ENCODE measurements around the gene SHPK.

The SHPK gene

DNA sequence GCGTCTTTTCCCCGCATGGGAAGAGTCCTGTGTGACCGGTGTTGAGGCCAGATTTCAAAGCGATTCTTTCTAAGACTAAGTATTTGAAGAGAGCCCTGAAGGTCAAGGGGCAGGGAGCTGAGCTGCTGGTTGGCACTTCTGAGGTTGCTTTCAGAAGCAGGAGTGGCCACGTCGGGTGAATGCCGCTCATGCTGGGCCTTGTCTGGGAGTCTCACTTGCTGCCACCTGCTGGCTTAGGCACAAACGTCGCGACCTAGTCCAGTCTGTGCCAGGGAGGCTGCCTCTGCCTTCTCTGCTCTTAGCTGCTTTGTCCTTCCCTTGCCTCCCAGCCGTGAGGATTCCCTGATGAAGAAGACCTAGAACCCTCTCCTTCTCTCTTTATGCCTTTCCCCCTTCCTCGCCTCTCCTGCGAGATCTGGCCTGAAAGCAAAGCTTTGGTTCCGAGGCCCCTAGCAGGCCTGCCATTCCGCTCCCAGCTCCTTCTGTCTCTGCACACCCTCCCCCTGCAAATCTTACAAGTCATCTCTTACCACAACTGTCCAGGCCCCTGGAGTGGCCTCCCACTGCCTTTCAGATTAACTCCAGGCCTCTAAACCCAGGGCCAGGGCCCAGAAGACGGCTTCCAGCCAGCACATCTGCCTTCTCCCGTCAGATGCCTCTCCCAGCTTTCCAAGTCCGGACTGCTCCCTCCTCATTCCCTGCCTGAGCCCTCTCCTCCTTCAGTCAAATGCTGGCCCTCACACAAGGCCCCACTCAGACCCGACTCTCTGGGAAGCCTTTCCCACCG lies 11.9 kb upstream of the SHPK start:
- CTCF ChIA-PET: interaction anchor here (0.7 to 3.2 kb wide), 16 partner anchors 9 to 834 kb away, joined by 3 to 30 read pairs (median 4); partner anchors contain the start of genes CTNS and SHPK
- Histone ChIP-seq H3K4me1 (ENCODE audit: control insufficient read depth, insufficient read depth, low read length) (no peaks in the 10 kb centered on the region), H3K27ac (ENCODE audit: extremely low read depth, low read depth, low read length) (no peak overlapping the region), H3K9me3 (ENCODE audit: control insufficient read depth, insufficient read depth, low read depth, low read length) (no peaks in the 10 kb centered on the region), H3K36me3 (ENCODE audit: control insufficient read depth in 2 of 2, insufficient read depth in 1 of 2, low read length in 2 of 2) (peaks cover 6 to 38% of the 10 kb centered on the region in 2 experiments; a peak in 2 of 3 replicates), H3K4me3 (ENCODE audit: low read depth, low read length) (no peak overlapping the region)
- TF ChIP-seq ZNF16 (tag by site-specific recombination; IDR thresholded peaks at IDR 0.05; ENCODE audit: low read depth) (no peak), ZNF654 (tag by site-specific recombination; IDR thresholded peaks at IDR 0.05; ENCODE audit: low read depth) (peak; percentile 16; the same call in 1 of the 2 replicates), ZNF121 (tag by site-specific recombination; IDR thresholded peaks at IDR 0.05) (no peak), ZNF341 (tag by site-specific recombination; IDR thresholded peaks at IDR 0.05; ENCODE audit: low read depth) (peak; percentile 63; the same call in 1 of the 2 replicates)
- TF ChIP-seq, protein P1, sequence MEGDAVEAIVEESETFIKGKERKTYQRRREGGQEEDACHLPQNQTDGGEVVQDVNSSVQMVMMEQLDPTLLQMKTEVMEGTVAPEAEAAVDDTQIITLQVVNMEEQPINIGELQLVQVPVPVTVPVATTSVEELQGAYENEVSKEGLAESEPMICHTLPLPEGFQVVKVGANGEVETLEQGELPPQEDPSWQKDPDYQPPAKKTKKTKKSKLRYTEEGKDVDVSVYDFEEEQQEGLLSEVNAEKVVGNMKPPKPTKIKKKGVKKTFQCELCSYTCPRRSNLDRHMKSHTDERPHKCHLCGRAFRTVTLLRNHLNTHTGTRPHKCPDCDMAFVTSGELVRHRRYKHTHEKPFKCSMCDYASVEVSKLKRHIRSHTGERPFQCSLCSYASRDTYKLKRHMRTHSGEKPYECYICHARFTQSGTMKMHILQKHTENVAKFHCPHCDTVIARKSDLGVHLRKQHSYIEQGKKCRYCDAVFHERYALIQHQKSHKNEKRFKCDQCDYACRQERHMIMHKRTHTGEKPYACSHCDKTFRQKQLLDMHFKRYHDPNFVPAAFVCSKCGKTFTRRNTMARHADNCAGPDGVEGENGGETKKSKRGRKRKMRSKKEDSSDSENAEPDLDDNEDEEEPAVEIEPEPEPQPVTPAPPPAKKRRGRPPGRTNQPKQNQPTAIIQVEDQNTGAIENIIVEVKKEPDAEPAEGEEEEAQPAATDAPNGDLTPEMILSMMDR (tag by site-specific recombination; IDR thresholded peaks at IDR 0.05): peak; percentile 78
- POLR2A ChIA-PET: interaction anchor here (0.8 to 5.8 kb wide), 2 partner anchors 12 to 20 kb away, joined by 3 to 33 read pairs; partner anchors contain the start of genes CTNS, SHPK and TAX1BP3

DNA sequence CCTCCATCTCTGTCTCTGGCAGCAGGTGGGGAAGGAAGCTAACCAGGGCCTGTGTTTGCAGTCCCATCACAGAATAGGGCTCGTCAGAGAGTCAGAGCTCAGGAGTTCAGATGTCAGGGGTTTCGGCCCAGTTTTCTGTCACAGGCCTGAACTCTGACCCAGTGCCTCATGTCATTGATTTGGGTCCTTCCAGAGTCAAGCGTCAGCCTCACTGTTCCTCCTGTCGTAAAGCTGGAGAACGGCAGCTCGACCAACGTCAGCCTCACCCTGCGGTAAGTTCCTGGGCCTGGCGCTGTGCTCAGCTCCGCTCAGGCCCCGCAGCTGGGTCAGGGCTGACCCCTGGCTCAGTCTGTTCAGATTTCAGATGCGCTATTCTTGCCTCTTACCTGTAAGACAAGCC lies 11.2 kb upstream of the SHPK start:
- Histone ChIP-seq H3K27ac (ENCODE audit: extremely low read depth, low read depth, low read length) (no peak overlapping the region), H3K9me3 (ENCODE audit: control insufficient read depth, insufficient read depth, low read depth, low read length) (no peaks in the 10 kb centered on the region), H3K4me1 (ENCODE audit: control insufficient read depth, insufficient read depth, low read length) (no peaks in the 10 kb centered on the region), H3K36me3 (ENCODE audit: control insufficient read depth in 2 of 2, insufficient read depth in 1 of 2, low read length in 2 of 2) (peaks cover 6 to 41% of the 10 kb centered on the region in 2 experiments; a peak in 2 of 3 replicates), H3K4me3 (ENCODE audit: low read depth, low read length) (no peak overlapping the region)
- ChIA-PET CTCF (interaction anchor here (0.6 to 3.2 kb wide), 11 partner anchors 8 to 822 kb away, joined by 3 to 30 read pairs (median 4); partner anchors contain the start of genes CTNS and SHPK), POLR2A (interaction anchor here (0.8 to 5.8 kb wide), 2 partner anchors 11 to 21 kb away, joined by 3 to 33 read pairs; partner anchors contain the start of genes CTNS, SHPK and TAX1BP3)
- TF ChIP-seq ZNF629 (tag by site-specific recombination; IDR thresholded peaks at IDR 0.05): no peak
- no peak for TF ChIP-seq GLIS1 (tag by site-specific recombination; IDR thresholded peaks at IDR 0.05)
- no peak for TF ChIP-seq ZNF747 (tag by site-specific recombination; IDR thresholded peaks at IDR 0.05)
- TF ChIP-seq ZNF660 (tag by site-specific recombination; IDR thresholded peaks at IDR 0.05): no peak
- no peak for TF ChIP-seq ZNF350 (tag by site-specific recombination; IDR thresholded peaks at IDR 0.05)
- no peak for TF ChIP-seq ZBTB7A (tag by site-specific recombination; IDR thresholded peaks at IDR 0.05; ENCODE audit: low read depth)
- no peak for TF ChIP-seq ZNF391 (tag by site-specific recombination; IDR thresholded peaks at IDR 0.05; ENCODE audit: borderline replicate concordance, low read depth)
- no peak for TF ChIP-seq ZNF311 (tag by site-specific recombination; IDR thresholded peaks at IDR 0.05; ENCODE audit: borderline replicate concordance)
- TF ChIP-seq SALL2 (tag by site-specific recombination; IDR thresholded peaks at IDR 0.05; ENCODE audit: borderline replicate concordance): no peak
- no peak for TF ChIP-seq SCRT2 (tag by site-specific recombination; IDR thresholded peaks at IDR 0.05)
- no peak for TF ChIP-seq ZNF24 (tag by site-specific recombination; IDR thresholded peaks at IDR 0.05)
- TF ChIP-seq TRIM28 (IDR thresholded peaks at IDR 0.05; ENCODE audit: borderline replicate concordance, low read length): no peak

DNA sequence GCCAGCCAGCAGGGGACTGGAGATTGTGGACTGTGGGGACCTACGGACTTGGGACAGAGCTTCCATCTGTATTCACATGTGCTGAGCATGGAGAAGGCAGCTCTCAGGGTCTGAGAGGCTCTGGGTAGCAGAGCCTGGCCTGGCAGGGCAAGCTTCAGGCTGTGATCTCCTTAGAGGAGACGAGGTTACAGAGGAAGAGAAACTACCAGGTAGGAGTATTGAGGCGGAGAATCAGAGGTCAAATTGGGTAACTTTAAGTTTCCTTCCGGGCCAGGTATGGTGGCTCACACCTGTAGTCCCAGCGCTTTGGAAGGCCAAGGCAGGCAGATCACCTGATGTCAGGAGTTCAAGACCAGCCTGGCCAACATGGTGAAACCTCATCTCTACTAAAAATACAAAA lies 9.3 kb upstream of the SHPK start:
- Histone ChIP-seq H3K36me3 (ENCODE audit: control insufficient read depth in 2 of 2, insufficient read depth in 1 of 2, low read length in 2 of 2) (peaks cover 10 to 44% of the 10 kb centered on the region in 2 experiments; a peak in 2 of 3 replicates), H3K27ac (ENCODE audit: extremely low read depth, low read depth, low read length) (no peak overlapping the region), H3K4me1 (ENCODE audit: control insufficient read depth, insufficient read depth, low read length) (no peaks in the 10 kb centered on the region), H3K9me3 (ENCODE audit: control insufficient read depth, insufficient read depth, low read depth, low read length) (no peaks in the 10 kb centered on the region), H3K4me3 (ENCODE audit: low read depth, low read length) (no peak overlapping the region)
- ChIA-PET CTCF (interaction anchor here (0.7 to 2.2 kb wide), 3 partner anchors 169 to 597 kb away, joined by 3 to 8 read pairs (median 3); partner anchors contain the start of gene ASPA), POLR2A (no interaction called here)
- no peak for TF ChIP-seq ZSCAN30 (tag by site-specific recombination; IDR thresholded peaks at IDR 0.05)
- no peak for TF ChIP-seq ZNF175 (tag by site-specific recombination; IDR thresholded peaks at IDR 0.05)
- no peak for TF ChIP-seq ZNF473 (tag by site-specific recombination; IDR thresholded peaks at IDR 0.05)
- TF ChIP-seq, protein P2, sequence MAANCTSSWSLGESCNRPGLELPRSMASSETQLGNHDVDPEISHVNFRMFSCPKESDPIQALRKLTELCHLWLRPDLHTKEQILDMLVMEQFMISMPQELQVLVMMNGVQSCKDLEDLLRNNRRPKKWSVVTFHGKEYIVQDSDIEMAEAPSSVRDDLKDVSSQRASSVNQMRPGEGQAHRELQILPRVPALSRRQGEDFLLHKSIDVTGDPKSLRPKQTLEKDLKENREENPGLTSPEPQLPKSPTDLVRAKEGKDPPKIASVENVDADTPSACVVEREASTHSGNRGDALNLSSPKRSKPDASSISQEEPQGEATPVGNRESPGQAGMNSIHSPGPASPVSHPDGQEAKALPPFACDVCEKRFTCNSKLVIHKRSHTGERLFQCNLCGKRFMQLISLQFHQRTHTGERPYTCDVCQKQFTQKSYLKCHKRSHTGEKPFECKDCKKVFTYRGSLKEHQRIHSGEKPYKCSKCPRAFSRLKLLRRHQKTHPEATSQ (tag by site-specific recombination; IDR thresholded peaks at IDR 0.05): no peak
- TF ChIP-seq ZNF596 (tag by site-specific recombination; IDR thresholded peaks at IDR 0.05): no peak
- TF ChIP-seq SP7 (tag by site-specific recombination; IDR thresholded peaks at IDR 0.05): no peak
- no peak for TF ChIP-seq MZF1 (tag by site-specific recombination; IDR thresholded peaks at IDR 0.05; ENCODE audit: borderline replicate concordance)
- no peak for TF ChIP-seq TRIM28 (IDR thresholded peaks at IDR 0.05; ENCODE audit: borderline replicate concordance, low read length)
- TF ChIP-seq ZNF560 (tag by site-specific recombination; IDR thresholded peaks at IDR 0.05; ENCODE audit: borderline replicate concordance): no peak
- TF ChIP-seq ZNF660 (tag by site-specific recombination; IDR thresholded peaks at IDR 0.05): no peak
- TF ChIP-seq, protein P3, sequence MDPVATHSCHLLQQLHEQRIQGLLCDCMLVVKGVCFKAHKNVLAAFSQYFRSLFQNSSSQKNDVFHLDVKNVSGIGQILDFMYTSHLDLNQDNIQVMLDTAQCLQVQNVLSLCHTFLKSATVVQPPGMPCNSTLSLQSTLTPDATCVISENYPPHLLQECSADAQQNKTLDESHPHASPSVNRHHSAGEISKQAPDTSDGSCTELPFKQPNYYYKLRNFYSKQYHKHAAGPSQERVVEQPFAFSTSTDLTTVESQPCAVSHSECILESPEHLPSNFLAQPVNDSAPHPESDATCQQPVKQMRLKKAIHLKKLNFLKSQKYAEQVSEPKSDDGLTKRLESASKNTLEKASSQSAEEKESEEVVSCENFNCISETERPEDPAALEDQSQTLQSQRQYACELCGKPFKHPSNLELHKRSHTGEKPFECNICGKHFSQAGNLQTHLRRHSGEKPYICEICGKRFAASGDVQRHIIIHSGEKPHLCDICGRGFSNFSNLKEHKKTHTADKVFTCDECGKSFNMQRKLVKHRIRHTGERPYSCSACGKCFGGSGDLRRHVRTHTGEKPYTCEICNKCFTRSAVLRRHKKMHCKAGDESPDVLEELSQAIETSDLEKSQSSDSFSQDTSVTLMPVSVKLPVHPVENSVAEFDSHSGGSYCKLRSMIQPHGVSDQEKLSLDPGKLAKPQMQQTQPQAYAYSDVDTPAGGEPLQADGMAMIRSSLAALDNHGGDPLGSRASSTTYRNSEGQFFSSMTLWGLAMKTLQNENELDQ (tag by site-specific recombination; IDR thresholded peaks at IDR 0.05; ENCODE audit: low read depth): no peak

Data from HEK293 (cell line).